H1 (cell line): Measurements from ENCODE around the gene ARHGEF3.
"Not testable (repeated sequence)": the region's sequence is repeated elsewhere in the genome, so short reads cannot be mapped to it uniquely, and the experiment has no call there.

ENCODE experiments used
- EP300 ChIP-seq, 2 experiments: IDR thresholded peaks; 1 replicate in 1 of 2; 2 replicates in 1 of 2; pipeline ENCODE4 v1.6.1; 2011 to 2012; ENCODE audit warnings: low read depth in 2 of 2, low read length in 2 of 2, mild to moderate bottlenecking in 2 of 2, borderline replicate concordance in 1 of 2, inconsistent platforms in 1 of 2, moderate library complexity in 1 of 2
- POLR2A ChIP-seq, 2 experiments: IDR thresholded peaks; 1 replicate in 1 of 2; 2 replicates in 1 of 2; pipeline ENCODE4 v1.6.1; 2011; ENCODE audit warnings: low read depth in 2 of 2, low read length in 2 of 2, mild to moderate bottlenecking in 2 of 2; ENCODE audit errors: control extremely low read depth in 1 of 2
- RAD21 ChIP-seq, 2 experiments: IDR thresholded peaks in 1 of 2; conservative IDR thresholded peaks in 1 of 2; 2 replicates each; pipeline ENCODE4 v1.6.1; 2011; ENCODE audit warnings: low read depth in 2 of 2, low read length in 2 of 2, improper control_type of control experiment in 1 of 2, inconsistent platforms in 1 of 2, mild to moderate bottlenecking in 1 of 2, moderate library complexity in 1 of 2
- TAF1 ChIP-seq: IDR thresholded peaks from 2 replicates; pipeline ENCODE4 v1.6.1; 2011; ENCODE audit warnings: mild to moderate bottlenecking, low read depth, low read length

- not testable (repeated sequence) for TF ChIP-seq TAF1; EP300 (IDR thresholded peaks at IDR 0.05; ENCODE audit: borderline replicate concordance in 1 of 2, low read depth in 2 of 2, low read length in 2 of 2); POLR2A (IDR thresholded peaks at IDR 0.05; ENCODE audit: control extremely low read depth in 1 of 2, low read depth in 2 of 2, low read length in 2 of 2); RAD21 (IDR thresholded peaks at IDR 0.05 in 1 of 2, conservative IDR thresholded peaks at IDR 0.05 in 1 of 2; ENCODE audit: low read depth in 2 of 2, low read length in 2 of 2)
Observed at GRCh38 chr3:56692001-56692365, 109.8 kb downstream of the ARHGEF3 start.
